ENCODE results near the gene FAM171A2.
"Not testable (repeated sequence)": the region's sequence is repeated elsewhere in the genome, so short reads cannot be mapped to it uniquely, and the experiment has no call there.

FAM171A2 gene

DNA sequence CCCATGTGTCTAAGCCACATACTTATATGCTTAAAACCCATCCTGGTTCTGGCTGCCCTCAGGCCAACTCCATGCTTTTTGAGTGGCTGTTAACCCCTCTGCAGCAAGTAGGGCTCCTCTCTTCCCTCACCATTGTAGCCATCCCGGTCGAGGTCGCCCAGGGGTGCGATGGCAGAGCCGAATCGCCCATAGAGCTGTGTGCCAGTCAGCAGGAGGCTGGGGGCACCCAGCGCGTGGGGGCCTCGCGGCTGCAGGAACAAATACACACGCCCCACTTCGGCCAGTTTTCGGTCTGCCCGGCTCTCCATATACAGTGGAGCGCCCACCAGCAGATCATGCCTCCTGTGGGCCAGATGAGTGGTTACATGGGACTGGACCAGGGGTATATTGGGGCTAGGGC is 19.7 kb upstream of the FAM171A2 start:
- DNase-seq (ENCODE audit: low spot score) = no peak

DNA sequence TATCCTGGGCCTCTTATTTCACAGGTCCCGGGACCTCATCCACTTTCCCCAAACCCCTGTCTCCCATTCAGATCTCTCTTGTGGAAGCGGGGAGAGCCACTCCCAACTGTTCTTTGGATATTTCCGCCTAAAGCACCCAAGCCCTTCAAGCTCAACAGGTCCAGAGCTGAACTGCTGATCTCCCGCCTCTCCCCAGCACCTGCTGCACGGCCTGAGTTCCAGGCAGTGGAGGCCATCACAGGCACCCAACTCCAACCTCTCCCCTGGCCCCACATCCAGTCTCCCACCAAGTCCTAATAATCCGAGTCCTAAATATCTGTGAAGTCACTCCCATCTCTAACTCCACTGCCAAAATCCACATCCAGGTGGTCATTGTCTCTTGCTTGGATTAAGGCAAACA is 19.3 kb upstream of the FAM171A2 start:
- no peak for DNase-seq (ENCODE audit: low spot score)

DNA sequence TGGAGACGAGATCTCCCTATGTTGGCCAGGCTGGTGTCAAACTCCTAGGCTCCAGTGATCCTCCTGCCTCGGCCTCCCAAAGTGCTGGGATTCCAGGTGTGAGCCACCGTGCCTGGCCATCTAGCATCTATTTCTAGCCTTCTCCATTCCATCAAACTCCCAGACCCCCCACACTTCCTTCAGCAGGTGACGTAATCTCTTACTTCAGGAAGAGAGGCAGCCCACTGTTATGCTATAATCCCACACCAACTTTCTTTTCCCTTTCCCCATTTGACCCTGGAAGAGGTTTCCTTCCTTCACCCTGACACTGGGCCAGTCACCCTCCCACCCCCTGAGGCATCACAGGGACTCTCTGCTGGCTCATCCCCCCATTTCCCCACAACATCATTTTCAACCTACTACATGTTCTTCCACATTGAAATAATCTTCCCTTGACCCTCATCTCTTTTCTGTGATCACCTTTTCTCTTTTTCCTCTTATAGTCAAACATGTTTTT is 18.2 kb upstream of the FAM171A2 start:
- DNase-seq (ENCODE audit: low spot score) = no peak

DNA sequence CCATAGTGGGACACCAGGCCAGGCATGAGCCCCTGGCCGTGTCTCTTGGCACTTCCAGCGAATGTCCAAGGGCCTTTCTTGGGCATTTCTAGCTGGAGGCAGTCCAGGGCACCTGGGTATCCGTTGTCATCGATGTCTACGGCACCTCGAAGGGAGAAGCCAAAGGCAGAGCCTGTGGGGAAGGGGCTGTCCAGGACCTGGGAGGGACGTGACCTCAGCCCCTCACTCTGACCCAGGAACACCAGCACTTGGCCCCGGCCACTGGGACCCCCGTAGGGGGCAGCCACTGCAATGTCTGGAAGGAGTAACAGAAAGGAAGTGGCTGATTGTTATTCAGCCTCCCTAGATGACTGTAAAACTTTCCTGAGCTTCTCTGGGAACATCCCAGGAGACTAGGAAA is 17.1 kb upstream of the FAM171A2 start:
- DNase-seq (ENCODE audit: low spot score) = no peak

DNA sequence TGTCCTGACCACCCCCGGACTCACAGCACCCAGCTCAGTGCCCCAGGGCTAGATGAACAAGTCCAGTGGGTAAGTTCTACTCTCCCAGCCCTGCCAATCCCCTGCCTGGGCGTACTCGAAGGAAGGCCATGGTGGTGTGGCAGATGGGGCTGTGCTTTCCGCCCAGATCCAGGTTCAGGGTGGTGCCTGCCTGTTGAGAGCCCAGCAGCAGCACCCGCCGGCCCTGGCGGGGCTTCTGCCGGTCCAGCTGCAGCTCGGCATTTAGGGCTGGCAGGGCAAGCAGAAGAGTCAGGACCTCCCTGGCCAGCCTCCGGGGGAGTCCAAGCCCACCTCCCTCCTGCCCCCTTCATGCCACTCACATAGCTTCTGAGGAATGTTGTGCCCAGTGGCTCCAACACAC is 16.2 kb upstream of the FAM171A2 start:
- no peak for DNase-seq (ENCODE audit: low spot score)

DNA sequence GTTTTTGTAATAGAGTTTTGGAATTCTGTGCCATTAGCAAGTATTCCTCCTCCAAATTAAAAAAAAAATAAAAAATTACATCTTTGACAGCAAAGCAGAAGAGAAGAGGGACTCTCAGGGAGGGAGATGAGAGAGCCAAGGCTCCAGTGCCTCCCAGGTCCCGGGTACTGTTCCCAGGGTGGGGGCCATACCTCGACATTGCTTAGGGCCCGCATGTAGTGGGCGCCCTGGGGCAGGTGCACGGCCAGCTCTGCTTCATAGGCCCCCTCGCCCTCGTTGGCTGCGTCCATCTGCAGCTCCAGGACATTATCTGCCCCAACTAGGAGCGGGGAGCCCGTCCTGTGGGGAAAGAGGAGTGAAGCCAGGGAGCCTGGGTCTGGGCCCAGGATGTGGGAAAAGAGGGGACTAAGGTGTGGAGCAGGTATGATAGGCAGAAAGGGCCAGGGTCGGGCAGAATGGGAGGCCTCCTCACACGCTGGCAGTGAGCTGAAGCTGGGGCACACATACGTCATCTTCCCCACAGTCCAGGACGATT is 14.6 kb upstream of the FAM171A2 start:
- no peak for DNase-seq (ENCODE audit: low spot score)

DNA sequence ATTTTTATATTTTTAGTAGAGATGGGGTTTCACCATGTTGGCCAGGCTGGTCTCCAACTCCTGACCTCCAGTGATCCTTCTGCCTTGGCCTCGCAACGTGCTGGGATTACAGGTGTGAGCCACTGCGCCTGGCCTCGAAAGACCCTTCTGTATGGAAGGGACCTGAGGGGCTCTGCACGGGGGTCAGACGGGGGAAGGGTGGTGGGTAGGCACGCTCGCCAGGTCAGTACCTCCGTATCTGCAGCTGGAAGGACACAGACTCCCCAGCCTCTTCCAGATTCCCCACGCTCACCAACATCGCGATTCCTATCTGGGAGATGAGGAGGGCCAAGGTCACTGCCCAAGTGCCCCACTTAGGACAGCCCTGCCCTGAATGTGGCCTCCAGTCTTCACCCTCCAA is 13.1 kb upstream of the FAM171A2 start:
- no peak for DNase-seq (ENCODE audit: low spot score)

DNA sequence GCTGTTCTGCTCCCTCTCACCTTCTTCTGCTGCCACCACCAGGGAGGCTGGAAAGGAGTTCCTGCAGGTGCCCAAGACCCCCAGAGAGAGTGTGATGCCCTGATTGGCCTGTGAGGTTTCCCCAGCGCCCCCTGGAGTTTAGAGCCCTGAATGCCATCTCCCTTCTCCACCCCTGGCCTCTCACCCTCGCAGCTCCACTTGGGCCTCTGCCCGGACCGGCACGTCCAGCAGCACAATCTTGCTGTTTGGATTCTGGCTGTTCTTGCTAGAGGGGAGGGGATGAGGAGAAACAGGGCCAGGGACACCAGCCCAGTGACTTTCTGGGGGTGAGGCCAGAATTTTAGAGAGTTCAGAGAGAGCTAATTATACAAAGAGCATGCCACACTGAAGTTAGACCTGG is 12.5 kb upstream of the FAM171A2 start:
- DNase-seq (ENCODE audit: low spot score) = peak; percentile 86

DNA sequence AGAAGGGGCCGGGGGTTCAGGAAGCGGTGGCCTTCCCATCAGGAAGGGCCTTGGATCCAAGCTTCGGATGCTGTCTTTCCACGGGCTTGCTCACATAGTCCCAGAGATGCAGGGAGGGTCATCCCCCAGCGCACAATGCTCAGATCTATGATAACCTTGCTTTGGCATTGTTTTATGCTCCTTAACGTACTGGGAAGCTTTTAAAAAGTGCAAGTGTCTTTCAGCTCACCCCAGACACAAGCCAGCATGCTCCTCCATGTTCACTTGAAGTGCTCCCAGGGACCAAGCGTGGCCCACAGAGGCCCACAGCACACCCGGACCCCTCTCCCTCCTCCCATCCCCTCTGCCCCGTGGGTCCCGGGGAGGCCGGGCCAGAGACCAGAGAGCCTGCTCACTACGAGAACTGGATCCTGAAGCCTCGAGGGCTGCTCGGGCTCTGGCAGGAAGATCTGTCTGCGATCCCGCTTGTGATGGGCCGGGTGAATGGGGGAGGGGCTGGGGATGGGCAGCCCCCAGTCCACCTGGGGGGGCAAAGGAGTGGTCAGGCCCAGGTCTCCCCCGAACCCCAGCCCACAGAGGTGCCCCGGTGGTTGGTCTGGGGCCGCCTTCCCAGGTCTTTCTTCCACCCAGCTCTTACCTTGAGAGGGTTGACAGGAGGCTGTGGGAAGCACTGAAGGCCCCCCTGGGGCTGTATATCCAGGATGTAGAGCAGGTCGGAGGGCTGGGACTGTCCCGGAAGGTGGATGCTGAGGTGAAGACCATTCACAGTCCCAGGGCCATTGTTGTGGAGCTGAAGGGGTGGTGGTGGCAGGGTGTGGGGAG is 11.8 kb upstream of the FAM171A2 start:
- no peak for DNase-seq (ENCODE audit: low spot score)

DNA sequence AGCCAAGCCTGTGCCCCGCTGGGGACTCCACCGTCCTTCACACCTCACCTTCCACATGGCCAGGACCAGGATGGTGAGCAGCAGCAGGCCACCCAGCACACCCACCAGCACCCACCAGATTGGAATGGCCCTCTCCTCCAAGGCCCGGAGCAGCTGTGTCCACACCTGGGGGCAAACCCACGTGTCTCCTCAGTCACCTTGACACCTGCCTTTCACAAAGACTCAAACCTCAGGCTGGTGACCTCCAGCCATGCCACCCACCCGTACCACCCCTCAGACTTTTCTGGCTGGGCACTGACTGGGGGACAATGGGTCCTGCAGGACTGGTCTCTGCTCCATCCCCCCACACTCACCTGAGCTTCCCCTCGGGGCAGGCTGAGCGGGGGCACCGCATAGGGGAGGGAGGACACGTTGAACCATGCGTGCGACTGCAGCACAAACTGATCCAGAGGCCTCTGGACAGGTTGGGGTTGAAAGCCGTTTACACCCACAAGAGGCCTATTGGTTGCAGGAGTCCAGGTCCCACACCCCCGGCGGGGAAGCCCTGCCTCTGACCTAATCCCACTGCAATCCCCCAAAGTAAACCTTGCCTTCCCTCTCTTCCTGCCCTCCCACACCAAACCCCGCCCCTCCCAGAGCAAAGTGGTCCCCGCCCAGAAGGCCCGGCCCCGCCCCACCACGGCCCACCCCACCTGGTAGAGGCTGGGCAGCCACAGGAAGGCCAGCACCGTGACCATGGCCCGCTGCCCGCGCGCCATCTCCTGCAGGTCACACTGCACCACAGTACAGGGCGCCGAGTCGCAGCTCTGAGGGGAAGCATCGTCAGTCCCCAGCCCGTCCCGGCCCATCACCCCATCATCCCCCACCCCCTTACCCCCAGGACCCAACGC is 10.9 kb upstream of the FAM171A2 start:
- DNase-seq (ENCODE audit: low spot score) = no peak

DNA sequence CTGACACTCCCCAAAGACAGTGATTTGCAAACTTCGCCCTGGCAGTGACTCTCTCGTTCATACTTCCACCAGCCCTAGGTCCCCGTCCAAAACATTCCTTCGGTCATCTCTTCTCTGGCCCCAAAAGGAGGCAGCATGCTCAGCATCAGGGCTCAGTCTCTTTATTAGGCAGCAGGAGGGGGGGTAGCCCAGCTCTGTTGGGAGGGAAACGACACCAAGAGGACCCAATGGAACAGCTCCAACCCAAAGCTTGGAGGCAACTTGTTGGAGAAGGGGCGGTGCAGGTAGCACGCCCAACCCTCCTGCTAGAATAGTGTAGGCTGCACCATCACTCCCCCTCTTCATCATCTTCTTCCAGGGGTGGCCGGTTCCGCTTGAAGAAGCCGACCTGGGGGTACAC is 8.4 kb upstream of the FAM171A2 start:
- DNase-seq (ENCODE audit: low spot score) = no peak

DNA sequence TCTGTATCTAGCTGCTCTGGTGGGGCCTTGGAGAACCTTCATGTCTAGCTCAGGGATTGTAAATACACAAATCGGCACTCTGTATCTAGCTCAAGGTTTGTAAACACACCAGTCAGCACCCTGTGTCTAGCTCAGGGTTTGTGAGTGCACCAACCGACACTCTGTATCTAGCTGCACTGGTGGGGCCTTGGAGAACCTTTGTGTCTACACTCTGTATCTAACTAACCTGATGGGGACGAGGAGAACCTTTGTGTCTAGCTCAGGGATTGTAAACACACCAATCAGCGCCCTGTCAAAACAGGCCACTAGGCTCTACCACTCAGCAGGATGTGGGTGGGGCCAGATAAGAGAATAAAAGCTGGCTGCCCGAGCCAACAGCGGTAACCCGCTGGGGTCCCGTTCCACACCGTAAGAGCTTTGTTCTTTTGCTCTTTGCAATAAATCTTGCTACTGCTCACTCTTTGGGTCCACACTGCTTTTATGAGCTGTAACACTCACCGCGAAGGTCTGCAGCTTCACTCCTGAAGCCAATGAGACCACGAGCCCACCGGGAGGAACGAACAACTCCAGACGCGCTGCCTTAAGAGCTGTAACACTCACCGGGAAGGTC is 5.9 kb upstream of the FAM171A2 start:
- not testable (repeated sequence) for DNase-seq (ENCODE audit: low spot score)

DNA sequence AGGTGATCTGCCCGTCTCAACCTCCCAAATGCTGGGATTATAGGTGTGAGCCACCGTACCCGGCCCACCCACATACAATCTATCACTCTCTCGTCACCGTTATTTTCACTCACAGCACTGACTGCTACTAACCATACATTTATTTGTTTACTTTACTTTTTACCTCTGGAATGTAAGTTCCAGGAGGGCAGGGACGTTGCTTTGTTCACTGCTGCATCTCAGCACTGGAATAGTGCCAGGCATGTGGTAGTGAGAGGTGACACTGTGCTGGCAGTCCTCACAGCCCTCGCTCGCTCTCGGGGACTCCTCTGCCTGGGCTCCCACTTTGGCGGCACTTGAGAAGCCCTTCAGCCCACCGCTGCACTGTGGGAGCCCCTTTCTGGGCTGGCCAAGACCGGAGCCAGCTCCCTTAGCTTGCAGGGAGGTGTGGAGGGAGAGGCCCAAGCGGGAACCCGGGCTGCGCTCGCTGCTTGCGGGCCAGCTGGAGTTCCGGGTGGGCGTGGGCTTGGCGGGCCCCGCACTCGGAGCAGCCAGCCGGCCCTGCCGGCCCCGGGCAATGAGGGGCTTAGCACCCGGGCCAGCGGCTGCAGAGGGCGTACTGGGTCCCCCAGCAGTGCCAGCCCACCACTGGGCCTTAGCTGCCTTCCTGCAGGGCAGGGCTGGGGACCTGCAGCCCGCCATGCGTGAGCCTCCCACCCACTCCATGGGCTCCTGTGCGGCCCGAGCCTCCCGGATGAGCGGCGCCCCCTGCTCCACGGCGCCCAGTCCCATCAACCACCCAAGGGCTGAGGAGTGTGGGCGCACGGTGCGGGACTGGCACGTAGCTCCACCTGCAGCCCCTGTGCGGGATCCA is 5.0 kb upstream of the FAM171A2 start:
- not testable (repeated sequence) for DNase-seq (ENCODE audit: low spot score)

DNA sequence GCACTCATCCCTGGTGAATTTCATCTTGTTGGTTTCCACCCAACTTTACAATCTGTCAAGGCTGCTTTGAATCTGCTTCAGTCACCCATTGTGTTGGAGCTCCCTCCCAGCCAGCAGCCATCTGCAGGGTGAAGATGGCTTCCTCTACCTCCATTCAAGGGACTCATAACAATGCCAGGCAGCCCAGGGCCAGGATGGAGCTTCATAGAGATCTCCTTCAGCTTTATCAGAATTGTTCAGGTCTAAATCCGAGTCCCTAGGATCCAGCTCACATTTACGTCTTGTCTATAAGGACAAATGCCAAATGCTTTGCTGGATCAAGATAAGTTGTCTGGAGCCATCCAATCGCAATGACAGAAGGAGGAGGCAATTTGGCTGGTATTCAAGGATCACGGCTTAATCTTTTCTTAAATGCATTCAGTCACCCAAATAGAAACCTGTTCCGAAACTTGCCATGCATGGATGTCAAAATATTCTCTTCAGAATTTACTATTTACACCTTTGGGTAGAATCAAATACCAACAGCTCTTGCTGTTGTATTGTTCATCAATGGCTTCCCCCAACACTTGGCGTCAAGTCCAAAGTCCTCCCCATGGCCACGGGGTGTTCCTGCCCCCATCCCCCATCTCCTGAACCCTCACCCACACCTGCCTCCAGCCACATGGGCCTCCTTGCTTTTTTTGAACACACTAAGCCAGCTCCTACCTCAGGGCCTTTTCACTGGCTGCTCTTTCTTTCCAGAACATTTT is 3.8 kb upstream of the FAM171A2 start:
- no peak for DNase-seq (ENCODE audit: low spot score)

DNA sequence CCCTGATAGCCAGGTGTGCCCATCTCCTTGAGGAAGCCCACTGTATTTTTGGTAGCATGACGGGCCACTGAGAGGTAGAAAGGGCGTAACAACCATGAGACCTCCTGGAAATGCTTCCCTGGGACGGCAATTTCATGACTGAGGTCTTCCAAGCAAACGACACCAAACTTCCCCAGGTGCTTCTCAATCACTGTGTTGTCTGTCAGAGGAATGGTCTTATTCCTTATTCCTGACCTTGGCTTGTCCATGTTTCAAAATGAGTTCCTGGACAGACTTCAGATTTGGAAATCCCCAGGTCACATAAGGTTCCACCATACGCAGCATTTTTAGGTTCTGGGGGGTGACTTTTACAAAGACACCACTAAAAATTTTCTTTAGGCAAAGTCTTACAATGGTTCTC is 1.4 kb upstream of the FAM171A2 start:
- not testable (repeated sequence) for DNase-seq (ENCODE audit: low spot score)

DNA sequence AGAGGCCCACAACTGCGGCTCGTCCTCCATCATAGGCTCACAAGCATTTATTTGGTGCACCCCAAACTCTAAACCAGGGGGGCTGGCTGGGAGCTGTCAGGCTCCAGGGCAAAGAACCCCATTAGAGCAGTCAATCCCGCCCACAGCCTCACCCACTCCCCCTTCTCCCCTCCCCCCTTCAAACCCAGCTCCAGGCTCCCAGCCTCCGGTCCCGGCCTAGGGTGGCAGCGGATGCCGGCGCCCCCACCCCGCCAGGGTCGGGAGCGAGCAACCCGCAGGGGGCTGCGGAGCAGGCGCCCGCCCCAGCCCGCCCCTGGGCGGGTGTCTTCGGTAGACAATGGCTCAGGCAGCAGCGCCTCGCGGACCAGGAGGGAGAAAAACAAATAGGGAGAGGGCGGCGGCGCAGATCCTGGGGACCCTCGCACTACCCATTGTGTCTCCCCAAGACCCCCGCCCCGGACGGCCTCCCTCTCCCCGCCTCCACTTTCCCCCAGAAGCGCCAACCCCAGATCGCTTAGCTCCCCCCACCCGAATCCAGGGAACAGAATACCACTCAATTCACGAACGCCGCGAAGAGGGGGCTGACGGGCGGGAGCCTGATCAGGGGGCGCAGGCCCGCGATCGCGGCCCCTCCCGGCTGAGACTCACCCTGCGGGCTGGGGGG is 572 bp downstream of the FAM171A2 start:
- peak; percentile 73 for DNase-seq (ENCODE audit: low spot score)

DNA sequence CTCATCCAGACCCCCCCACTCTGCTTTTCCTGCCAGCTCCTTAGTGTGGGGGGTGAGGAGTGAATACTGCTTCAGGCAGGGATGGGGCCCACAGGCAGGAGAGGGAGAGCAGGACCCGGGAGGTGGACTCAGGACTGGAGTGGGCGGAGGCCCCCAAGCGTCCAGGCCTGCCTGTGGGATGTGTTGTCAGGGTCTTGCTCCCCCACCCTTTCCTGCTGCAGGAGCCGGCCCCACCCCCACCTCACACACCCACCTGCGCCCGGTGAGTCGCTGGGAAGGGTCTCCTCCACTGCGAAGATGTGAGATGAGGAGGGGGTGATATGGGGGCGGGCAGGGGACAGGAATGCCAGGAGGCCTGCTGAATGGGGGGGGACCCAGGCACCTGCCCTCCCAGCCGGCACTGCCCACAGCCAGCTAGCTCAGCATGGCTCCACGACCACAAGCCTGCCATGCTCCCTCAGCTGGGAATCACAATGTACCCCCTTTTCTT is 1.1 kb downstream of the FAM171A2 start:
- no peak for DNase-seq (ENCODE audit: low spot score)

DNA sequence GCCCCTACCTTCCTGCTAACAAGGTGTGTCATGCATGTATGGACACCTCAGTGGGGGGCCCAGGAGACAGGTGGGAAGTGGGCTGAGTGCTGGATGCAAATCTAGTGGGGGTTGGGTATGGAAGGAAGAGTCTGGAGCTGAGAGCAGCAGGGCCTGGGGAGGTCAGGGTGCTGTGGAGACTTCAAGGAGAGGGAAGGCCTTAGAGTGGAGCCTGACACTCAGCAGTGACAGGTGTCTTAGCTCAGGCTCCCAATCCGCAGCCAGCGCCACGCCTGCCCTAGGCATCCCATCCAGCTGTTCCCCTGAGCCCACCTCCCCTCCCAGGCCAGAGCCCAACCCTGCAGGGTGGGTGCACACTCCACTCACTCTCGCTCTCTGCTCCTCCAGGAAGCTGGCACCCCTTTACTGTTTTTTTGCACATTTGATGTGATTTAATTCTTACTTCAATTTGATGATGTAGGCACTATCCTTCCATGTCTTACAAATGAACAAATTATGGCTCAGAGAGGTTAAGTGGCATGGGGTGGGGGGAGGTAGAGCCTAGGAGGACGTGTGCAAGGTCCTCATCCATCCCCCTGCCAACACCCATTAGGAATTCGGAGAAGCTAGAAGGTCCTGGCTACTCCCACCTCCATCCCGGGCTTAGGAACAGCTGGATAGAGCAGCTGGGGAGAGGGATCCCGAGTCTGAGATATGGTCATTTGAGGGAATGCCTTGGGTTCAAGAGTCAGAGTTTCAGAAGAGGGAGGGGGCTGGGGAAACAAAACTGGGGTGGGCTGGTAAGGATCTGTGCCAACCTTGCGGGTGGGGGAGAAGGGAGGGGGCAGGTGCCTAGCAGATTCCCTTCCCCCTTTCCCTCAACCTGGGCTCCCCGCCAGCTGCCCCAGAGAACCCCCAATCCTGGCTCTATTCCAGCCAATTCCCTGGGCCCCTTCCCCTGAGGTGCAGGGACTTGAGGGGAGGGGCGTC is 2.1 kb downstream of the FAM171A2 start:
- no peak for DNase-seq (ENCODE audit: low spot score)

DNA sequence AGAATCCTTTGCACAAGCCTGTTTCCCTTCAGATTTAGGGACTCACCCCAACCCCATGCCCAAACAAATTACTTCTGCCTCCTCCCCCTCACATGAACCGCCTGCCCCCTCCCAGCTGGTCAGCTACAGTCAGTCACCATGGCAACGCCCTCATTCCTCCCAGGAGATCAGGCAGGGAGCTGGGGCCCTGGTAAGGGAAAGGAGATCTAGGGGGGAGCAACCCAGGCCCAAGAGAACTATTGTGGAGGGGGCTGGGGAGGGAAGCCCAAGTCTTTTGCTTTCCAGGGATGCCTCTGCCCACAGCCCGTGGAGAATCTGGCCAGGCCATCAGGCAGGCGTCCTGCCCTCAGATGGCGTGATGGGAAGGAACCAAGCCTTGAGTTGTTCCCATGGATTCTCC is 2.8 kb downstream of the FAM171A2 start:
- no peak for DNase-seq (ENCODE audit: low spot score)

Measured in HuH-7 (cell line).